Tibial nerve (tissue), 4 donors: ENCODE data around the gene PDZD2.

Experiments
- CTCF ChIP-seq, 5 experiments: fragments of 200-600 bp in 3 of 5; fragments of 450-650 bp in 2 of 5; sonication (generic) in 3 of 5; IDR thresholded peaks; one replicate each; pipeline ENCODE4 v1.5.1; 2016 to 2019; ENCODE audit warnings: antibody characterized with exemption in 5 of 5, mild to moderate bottlenecking in 3 of 5, moderate library complexity in 2 of 5
- EP300 ChIP-seq, 2 donors: sonication (generic); formaldehyde crosslinking; IDR thresholded peaks; one replicate each; pipeline ENCODE4 v1.6.1; 2017; ENCODE audit warnings: antibody characterized with exemption in 2 of 2, mild to moderate bottlenecking in 1 of 2

GRCh38 chr5:32000731-32001130 is 361.8 kb downstream of the PDZD2 start:
- TF ChIP-seq EP300 (IDR thresholded peaks at IDR 0.05) (no peak), CTCF (IDR thresholded peaks at IDR 0.05) (no peak)
